NK-92 treated with Interleukin-12 subunit alpha and Interleukin-12 subunit beta, amount 100 ng/mL, for 24 hours (cell line): ENCODE results near the gene LRP10.
A peak's percentile ranks its signal among the peaks of the same experiment; 100 is the strongest.
"Not testable (repeated sequence)": the region's sequence is repeated elsewhere in the genome, so short reads cannot be mapped to it uniquely, and the experiment has no call there.

ENCODE experiments used
- DNase-seq: peaks from one replicate; lab custom pipeline; 2025; lab: John Stamatoyannopoulos, UW

The LRP10 gene

DNA sequence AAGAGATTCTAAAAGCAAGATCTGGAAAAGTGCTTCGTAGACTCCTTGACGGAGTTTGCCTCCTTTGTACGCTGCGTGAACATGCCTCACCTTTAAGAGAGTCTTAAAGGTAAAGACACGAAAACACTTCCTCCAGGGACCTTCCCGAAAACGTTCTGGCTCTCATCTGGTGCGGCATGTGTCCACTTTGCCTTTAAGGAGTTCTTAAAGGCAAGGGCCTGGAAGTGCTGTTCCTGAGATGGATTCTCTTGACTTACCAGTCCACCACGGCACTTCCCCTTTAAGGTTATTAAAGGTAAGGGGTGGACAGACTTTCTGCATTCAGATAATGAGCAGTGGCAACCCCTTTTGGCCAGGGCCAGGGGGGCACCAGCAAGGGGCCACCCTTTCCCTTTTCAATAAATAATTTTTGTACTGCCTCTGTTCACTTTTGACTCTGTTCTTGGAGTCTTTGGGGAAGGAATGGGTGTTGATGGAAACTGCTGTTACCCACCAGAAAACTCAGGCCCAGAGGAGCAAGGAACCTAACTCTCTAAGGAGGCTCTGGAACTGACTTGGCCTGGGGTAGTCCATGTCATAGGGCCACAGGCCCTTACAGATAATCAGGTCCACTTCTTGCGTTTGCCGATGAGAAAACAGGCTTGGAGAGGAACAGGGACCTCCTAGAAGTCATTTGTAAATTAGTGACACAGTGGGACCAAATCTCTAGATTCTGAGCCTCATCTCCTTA lies 15.9 kb downstream of the LRP10 start:
- no peak for DNase-seq

GRCh38 chr14:22887990-22888378 lies 16.4 kb downstream of the LRP10 start:
- DNase-seq = no peak

DNA sequence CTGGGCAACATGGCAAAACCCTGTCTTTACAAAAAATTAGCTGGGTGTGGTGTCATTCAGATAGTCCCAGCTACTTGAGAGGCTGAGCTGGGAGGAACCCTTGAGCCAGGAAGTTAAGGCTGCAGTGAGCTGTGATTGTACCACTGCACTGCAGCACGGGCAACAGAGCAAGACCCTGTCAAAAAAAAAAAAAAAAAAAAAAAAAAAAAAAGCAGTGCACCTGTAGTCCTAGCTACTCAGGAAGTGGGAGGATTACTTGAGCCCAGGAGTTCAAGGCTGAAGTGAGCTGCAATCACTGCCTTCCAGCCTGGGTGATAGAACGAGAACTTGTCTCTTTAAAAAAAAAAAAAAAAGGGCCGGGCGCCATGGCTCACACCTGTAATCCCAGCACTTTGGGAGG lies 17.1 kb downstream of the LRP10 start:
- DNase-seq = no peak

DNA sequence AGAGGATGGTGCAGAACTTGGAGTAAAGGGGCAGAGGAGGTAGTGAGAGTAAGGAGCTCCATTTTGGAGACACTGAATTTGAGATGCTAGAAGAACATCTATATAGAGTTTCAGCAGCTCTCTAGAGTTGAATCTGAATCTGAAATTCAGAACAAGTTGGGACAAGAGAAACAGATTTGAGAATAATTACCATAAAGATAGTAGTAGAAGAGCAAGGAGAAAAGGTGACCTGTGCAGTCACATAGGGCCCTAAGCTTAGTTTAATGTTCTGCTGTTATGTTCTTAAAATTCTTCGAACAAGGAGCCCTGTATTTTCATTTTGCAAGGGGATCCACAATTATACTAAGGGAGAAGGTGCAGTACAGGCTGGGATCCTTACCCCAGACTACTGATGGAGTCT lies 18.9 kb downstream of the LRP10 start:
- no peak for DNase-seq

DNA sequence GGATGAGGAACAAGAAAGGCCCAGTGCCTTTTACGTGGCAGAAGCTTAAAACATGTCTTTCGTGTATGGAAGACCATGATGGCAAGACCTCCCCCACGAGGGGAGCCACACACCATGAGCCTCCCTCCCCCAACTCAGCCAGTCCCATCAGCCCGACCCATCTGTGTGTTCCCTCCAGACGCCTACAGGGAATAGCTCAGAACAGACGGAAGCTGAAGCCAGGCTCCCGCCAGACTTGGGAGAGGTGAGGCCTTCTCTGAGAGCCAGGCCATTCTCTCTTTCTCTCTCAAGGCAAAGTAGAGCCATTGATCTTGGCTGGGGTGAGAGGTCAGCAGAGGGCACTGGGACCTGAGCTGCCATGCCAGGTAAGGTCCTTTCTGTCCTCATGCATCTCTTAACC lies 20.9 kb downstream of the LRP10 start:
- no peak for DNase-seq

- no peak for DNase-seq
Measured at GRCh38 chr14:22893706-22894105, 22.2 kb downstream of the LRP10 start.

- DNase-seq = no peak
Measured at GRCh38 chr14:22895402-22895801, 23.9 kb downstream of the LRP10 start.

GRCh38 chr14:22896356-22896755 lies 24.8 kb downstream of the LRP10 start:
- DNase-seq = no peak

DNA sequence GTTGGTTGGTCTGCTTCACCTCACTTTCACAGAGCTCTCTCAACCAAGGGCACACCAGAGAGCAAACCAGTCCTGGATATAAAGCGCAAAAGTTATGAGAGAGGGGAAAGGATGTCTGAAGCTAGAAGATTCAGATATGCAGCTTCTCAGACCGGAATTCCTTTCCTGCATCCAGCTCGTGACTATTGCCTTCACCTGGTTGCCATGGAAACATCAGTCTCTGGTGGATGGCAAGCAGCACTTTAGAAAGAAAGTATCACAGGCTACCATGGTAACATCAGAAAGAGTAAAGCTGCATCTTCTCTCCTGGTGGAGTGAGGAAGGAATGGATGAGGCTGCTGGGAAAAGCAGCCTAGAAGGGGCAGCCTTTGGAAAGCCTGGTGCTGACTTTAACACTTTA lies 25.2 kb downstream of the LRP10 start:
- DNase-seq = no peak

DNA sequence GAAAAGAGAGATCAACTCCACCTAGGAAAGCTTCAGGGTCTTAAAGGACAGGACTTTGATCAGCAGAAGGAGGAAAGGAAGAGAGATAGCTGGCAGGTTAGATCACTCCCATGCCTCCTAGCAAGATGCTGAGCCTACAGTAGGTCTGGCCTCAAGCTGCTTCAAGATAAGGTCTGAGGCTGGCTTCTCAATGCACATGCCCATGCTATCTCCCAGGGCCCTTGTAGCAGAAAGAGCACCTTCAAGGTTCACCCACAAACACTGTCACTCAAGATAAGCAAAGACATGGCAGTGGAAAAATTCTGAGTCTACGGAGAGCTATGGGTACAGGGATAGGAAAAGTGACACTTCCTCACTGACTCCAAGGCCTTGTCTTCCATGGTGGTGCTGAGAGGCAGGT lies 25.8 kb downstream of the LRP10 start:
- no peak for DNase-seq

GRCh38 chr14:22898302-22899090 lies 27.0 kb downstream of the LRP10 start:
- no peak for DNase-seq

DNA sequence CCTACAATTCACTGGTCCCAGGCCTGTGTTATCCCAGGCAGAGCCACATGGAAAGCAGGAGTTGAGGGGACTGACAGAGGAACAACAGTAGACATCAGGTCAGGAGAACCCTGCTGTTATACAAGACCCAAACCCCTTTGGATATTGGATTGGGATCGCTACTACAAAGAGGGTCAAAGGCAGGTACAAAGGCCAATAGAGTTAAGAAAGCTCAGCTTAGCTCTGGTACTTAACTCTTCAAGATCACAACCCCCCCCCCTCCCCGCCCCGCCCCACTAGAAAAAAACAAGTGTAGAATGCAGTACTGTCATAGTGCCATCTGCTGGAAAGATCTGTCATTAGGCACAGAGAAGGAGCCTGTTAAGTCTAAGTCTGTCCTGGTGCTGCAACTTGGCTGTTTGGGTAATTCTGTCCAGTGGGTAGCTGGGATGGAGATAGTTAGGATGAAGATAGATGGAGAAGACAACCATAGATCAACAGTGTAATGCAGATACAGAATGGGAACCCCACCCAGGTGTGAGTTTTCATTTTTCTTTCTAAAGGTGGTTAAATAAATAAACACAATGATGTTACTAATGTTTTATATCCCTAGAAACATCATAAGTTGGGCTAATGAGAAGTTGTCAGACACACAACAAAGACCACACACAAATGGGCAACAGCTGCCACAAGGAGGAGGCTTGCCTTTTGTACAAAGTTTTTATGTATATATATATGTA lies 28.7 kb downstream of the LRP10 start:
- no peak for DNase-seq

- DNase-seq = no peak
Measured at GRCh38 chr14:22901799-22902198, 30.3 kb downstream of the LRP10 start.

GRCh38 chr14:22903742-22904087 lies 32.2 kb downstream of the LRP10 start:
- no peak for DNase-seq

- no peak for DNase-seq
Measured at GRCh38 chr14:22905627-22906026, 34.1 kb downstream of the LRP10 start.

DNA sequence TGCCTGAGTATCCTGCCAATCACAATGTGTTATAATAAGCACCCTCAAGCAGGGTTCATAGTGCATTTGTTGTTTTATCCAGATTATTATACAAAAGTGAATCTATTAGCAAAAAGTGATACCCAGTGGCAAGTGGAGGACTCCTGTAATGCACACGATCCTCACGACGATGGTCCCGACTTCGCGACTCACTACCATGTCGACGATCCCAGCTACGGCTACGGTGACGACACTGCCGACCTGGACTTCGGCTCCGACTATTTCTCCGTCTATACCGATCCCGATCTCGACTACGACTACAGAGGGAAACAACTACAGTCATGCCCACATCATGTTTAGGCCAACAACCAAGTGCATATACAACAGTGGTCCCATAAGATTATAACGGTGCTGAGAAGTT lies 34.5 kb downstream of the LRP10 start:
- DNase-seq = no peak

DNA sequence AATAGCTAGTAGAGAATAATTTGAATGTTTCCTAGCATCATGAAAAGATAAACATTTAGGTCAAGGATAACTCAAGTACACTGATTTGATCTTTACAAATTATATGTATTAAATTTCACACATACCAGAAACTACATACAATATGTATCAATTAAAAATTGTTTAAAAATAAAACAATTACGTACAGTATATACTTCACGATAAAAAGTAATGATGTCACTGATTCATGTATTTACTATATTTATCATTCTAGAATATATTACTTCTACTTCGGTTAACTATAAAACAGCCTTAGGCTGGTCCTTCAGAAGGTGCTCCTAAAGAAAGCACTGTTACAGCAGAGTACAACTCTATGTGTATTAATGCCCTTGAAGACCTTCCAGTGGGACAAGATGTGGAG lies 35.9 kb downstream of the LRP10 start:
- DNase-seq = no peak

GRCh38 chr14:22908601-22909000 lies 37.1 kb downstream of the LRP10 start:
- DNase-seq = peak; percentile 19

- no peak for DNase-seq
Measured at GRCh38 chr14:22910916-22911315, 39.4 kb downstream of the LRP10 start.

GRCh38 chr14:22914836-22915235 lies 43.3 kb downstream of the LRP10 start:
- not testable (repeated sequence) for DNase-seq

- DNase-seq = peak; percentile 13
Measured at GRCh38 chr14:22915886-22916521, 44.5 kb downstream of the LRP10 start.

GRCh38 chr14:22918804-22919600 lies 47.5 kb downstream of the LRP10 start, which contains the start of gene RBM23:
RBM23 (minus strand) TSS chr14:22919149.
- peak; percentile 100 for DNase-seq
